Activated naive CD4-positive, alpha-beta T cell treated with anti-CD3 and anti-CD28 coated beads, Interleukin-2, amount 50 U/mL, for 24 hours (primary cell): ENCODE results near the gene BANF2.

ENCODE experiments used
- H3K27ac Mint-ChIP-seq: one replicate; pipeline ENCODE4 v1.8.0; 2021; ENCODE audit warnings: mild to moderate bottlenecking, mixed read lengths
- H3K27me3 Mint-ChIP-seq: one replicate; pipeline ENCODE4 v1.8.0; 2021; ENCODE audit warnings: mixed read lengths
- H3K36me3 Mint-ChIP-seq: one replicate; pipeline ENCODE4 v1.8.0; 2021; ENCODE audit warnings: mixed read lengths
- H3K4me1 Mint-ChIP-seq: one replicate; pipeline ENCODE4 v1.8.0; 2021; ENCODE audit warnings: mixed read lengths
- H3K4me3 Mint-ChIP-seq: one replicate; pipeline ENCODE4 v1.8.0; 2021; ENCODE audit warnings: mild to moderate bottlenecking, mixed read lengths
- H3K9me3 Mint-ChIP-seq: one replicate; pipeline ENCODE4 v1.8.0; 2021; ENCODE audit warnings: mixed read lengths

The BANF2 gene

DNA sequence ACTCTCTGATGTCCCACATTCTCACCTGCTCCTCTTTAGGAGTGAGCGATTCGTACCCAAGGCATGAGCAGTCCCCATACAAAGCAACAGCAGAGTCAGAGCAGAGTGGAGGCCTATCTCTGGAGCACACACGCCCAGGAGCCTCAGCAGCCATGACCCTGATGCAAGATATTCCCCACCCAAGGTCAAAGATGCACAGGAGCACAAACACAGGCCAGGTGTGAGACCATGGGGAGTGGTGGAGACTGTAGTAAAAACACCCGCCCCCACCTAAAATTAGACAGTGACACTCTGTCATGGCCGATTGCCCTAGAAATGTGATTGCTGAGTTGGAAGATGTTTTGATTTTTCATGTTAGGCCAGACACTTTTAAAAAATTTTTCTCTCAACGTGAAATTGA is 39.1 kb upstream of the BANF2 start:
- H3K4me3 Mint-ChIP-seq: no peak overlapping the region
- no peaks in the 10 kb centered on the region for H3K9me3 Mint-ChIP-seq
- peak overlapping the region; percentile 76 for H3K27ac Mint-ChIP-seq
- peaks cover 15% of the 10 kb centered on the region for H3K36me3 Mint-ChIP-seq
- H3K27me3 Mint-ChIP-seq: no peaks in the 10 kb centered on the region
- H3K4me1 Mint-ChIP-seq: peaks cover 29% of the 10 kb centered on the region

DNA sequence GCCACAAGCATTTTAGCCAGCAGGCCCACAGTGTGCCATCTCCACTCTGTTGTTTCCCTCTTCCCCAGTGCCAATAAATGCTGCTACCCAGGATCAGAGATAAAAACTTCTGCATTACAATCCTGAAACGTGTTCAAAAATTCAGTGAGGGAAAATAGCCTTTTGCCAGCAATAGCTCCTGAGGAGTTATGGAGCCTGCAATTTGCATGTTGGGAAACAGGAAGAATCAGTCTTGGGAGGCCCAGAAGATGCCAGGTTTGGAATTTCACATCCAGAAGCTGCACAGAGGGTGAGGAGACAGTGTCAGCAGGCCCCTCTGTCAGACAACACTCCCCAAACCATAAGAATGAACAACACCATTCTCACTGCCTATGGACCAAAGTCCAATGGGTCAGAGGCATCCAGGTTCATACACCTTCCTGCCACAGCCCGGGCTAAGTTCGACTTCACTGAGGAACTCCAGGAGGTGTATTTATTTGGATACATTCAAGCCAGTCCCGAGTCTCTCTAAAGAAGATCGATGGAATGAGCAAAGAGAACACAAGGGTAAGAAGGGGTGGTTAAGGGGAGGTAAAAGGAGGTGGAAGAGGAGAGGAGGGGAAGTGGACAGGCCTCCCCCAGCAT is 38.5 kb upstream of the BANF2 start:
- H3K4me1 Mint-ChIP-seq: peaks cover 34% of the 10 kb centered on the region
- H3K27me3 Mint-ChIP-seq: no peaks in the 10 kb centered on the region

DNA sequence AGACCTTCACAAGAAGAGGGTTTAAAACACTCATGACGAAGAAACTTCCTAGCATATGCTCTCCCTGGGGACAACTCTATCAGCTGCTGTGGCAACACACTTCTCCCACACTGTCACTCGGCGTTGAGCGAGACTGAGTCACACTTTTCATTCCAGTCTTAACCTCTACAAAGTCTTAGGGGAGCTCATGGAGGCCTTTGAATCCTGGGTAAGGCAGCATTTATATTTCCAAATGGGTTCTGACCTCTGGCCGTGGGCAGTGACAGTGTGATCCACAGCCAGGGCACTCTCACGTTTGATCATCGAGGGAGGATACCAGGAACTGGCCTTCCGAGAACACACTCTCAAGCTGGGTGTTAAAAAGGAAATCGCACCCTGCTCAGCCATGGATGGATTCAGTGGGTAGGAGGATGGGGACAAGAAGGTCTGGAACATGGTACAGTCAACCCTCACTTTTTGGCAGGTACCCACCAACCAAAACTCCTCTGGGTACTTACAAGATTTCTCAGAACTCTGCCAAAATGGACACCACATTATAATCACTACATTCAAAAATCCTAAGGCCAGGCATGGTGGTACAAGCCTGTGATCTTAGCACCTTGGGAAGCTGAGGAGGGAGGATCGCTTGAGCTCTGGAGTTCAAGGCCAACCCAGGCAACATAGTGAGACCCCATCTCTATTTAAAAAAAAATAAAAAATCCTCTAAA is 37.3 kb upstream of the BANF2 start:
- H3K27ac Mint-ChIP-seq: no peak overlapping the region
- H3K4me1 Mint-ChIP-seq: peaks cover 36% of the 10 kb centered on the region
- no peaks in the 10 kb centered on the region for H3K9me3 Mint-ChIP-seq
- H3K27me3 Mint-ChIP-seq: no peaks in the 10 kb centered on the region
- peaks cover 13% of the 10 kb centered on the region for H3K36me3 Mint-ChIP-seq
- no peak overlapping the region for H3K4me3 Mint-ChIP-seq

More for the DNA sequence above, 38.5 kb upstream of the BANF2 start:
- Mint-ChIP-seq H3K27ac (no peak overlapping the region), H3K4me3 (no peak overlapping the region), H3K36me3 (peaks cover 15% of the 10 kb centered on the region), H3K9me3 (no peaks in the 10 kb centered on the region)

DNA sequence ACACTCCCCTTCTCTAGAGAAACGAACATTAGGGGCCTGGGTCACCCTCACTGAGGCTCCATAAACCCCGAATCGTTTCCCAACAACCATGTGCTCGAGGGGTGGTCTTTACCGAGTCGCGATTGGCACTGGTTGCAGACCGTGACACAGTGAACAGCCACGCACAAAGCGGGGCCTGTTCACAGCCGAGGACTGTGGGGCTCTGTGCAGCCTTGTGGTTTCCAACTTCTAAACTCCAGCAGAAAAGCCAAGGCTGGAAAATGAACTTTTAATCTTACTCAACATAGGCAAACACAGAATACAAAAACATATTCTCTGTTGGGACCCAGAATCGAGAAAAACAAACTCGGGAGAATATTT is 36.7 kb upstream of the BANF2 start:
- Mint-ChIP-seq H3K36me3 (peaks cover 12% of the 10 kb centered on the region), H3K9me3 (no peaks in the 10 kb centered on the region), H3K4me1 (peaks cover 35% of the 10 kb centered on the region), H3K27ac (no peak overlapping the region), H3K4me3 (no peak overlapping the region), H3K27me3 (no peaks in the 10 kb centered on the region)

DNA sequence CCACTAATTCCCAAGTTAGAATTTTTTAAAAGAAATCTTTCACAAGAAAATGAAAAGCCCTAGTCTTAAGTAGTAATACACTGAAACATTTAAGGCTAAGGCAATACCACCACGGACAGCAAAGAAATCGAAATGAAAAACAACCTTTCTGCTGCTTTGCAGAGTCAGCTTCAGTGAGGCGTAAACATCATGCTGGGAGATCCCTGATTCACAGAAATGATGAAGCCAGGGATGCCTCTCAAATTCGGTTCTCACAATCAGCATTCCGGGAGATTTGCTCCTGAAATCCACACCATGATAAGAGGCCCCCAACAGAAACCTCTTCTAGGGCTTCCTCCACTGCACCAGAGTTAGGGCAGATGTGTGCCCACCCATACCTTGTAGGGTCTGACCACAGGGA is 36.3 kb upstream of the BANF2 start:
- Mint-ChIP-seq H3K4me3 (no peak overlapping the region), H3K36me3 (peaks cover 9% of the 10 kb centered on the region), H3K27me3 (no peaks in the 10 kb centered on the region), H3K27ac (no peak overlapping the region), H3K4me1 (peaks cover 35% of the 10 kb centered on the region), H3K9me3 (no peaks in the 10 kb centered on the region)

DNA sequence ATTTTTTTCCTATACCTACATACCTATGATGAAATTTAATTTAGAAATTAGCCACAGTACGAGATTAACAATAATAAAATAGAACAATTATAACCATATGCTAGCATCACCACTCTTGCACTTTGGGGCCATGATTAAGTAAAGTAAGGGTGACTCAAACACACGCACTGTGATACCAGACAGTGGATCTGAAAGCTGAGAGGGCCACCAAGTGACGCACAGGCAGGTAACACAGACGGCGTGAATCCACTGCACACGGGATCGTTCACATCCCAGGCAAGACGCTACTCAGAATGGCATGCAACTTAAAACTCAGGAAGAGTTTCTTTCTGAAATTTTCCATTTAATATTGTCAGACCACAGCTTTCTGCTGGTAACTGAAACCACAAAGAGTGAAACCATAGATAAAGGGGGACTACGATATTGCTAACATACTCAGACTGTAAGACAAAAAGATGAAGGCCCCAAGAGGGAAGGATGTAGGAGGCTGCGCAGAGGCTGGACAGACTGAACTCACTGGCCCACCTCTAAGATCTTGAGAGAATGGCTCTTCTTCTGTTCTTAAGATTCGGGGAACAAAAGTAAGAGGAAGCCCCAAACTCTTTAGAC is 35.6 kb upstream of the BANF2 start:
- H3K4me1 Mint-ChIP-seq: peaks cover 35% of the 10 kb centered on the region
- no peak overlapping the region for H3K27ac Mint-ChIP-seq
- H3K4me3 Mint-ChIP-seq: no peak overlapping the region

DNA sequence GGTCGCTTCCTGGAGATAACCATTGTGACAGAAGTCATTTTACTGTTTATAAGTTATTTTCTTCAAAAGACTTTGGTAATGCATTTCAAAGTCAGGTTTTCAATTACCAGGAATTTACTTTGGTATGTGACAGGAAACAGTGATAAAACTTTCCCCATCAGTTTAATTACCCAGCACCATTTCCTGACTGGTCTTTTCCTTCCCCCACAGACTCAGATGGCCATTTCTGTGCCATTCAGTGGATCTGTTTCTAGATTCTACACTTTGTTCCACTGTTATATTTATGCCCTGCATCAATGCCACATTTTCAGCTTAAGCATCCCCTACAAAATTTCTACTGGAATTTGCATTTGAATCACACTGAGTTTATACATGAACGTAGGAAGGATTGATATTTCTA is 34.0 kb upstream of the BANF2 start:
- H3K36me3 Mint-ChIP-seq: peaks cover 2% of the 10 kb centered on the region
- no peaks in the 10 kb centered on the region for H3K27me3 Mint-ChIP-seq
- H3K9me3 Mint-ChIP-seq: no peaks in the 10 kb centered on the region
- H3K4me1 Mint-ChIP-seq: peaks cover 35% of the 10 kb centered on the region
- H3K4me3 Mint-ChIP-seq: no peak overlapping the region
- no peak overlapping the region for H3K27ac Mint-ChIP-seq

More for the DNA sequence above, 35.6 kb upstream of the BANF2 start:
- H3K27me3 Mint-ChIP-seq: no peaks in the 10 kb centered on the region
- no peaks in the 10 kb centered on the region for H3K9me3 Mint-ChIP-seq
- H3K36me3 Mint-ChIP-seq: peaks cover 5% of the 10 kb centered on the region

DNA sequence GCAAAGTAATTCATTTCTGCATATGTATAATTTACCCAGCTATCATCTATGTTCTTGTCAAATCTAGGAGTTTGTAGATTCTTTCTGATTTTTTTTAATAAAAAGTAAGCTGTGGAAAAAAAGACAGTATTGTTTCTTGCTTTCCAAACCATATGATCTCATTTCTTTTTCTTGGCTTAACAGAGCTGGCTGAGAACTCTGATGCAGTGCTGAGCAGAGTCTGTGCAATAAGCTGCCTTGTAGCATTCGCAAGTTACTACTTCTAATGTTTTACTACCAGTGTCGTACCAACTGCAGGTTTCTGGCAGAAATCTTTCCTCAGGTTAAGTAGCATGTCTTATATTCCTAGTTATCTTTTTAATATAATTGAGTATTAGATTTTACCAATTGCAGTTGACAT is 33.3 kb upstream of the BANF2 start:
- H3K4me1 Mint-ChIP-seq: peaks cover 35% of the 10 kb centered on the region
- no peaks in the 10 kb centered on the region for H3K27me3 Mint-ChIP-seq
- no peaks in the 10 kb centered on the region for H3K9me3 Mint-ChIP-seq
- peaks cover 2% of the 10 kb centered on the region for H3K36me3 Mint-ChIP-seq
- H3K4me3 Mint-ChIP-seq: no peak overlapping the region
- no peak overlapping the region for H3K27ac Mint-ChIP-seq

DNA sequence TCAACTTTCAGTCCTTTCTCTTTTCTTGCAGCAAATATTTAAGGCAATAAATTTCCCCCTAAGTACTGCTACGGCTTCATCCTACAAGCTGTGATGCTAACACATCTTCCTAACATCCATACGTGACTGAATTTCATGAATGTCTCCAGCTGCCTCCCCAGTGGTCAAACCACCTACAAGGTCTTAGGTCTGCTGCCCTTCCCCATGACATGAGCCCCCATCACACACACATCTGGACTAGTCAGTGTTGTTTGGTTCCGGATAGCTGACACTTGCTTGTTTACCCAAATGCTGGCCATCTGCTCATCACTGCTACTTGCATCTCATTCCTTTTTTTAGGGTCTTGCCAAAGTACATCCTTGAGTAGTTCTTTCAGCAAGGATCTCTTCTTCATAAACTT is 32.3 kb upstream of the BANF2 start:
- no peak overlapping the region for H3K27ac Mint-ChIP-seq
- no peak overlapping the region for H3K4me3 Mint-ChIP-seq
- H3K36me3 Mint-ChIP-seq: peaks cover 2% of the 10 kb centered on the region
- no peaks in the 10 kb centered on the region for H3K9me3 Mint-ChIP-seq
- no peaks in the 10 kb centered on the region for H3K27me3 Mint-ChIP-seq
- peaks cover 31% of the 10 kb centered on the region for H3K4me1 Mint-ChIP-seq

DNA sequence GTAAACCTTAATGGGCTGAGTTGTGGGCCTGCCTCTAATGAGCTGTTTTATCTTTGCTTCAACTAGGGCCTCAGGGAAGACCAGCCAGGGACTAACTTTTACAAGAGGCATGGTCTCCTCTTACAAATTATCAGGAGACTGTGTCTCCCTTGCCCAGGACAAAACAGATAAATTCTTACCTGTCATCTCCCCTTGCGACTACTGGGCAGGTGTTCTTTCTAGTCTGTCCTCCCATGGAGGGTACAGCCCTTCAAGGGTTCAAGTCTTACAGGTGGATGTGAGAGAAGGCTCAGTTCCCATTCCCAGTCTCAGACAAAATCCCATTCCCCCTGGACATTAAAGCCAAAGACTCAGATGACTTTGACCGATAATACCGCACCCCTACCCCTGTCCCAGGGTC is 31.3 kb upstream of the BANF2 start:
- Mint-ChIP-seq H3K27ac (no peak overlapping the region), H3K4me1 (peaks cover 30% of the 10 kb centered on the region), H3K27me3 (no peaks in the 10 kb centered on the region), H3K9me3 (no peaks in the 10 kb centered on the region), H3K36me3 (peaks cover 2% of the 10 kb centered on the region), H3K4me3 (no peak overlapping the region)

DNA sequence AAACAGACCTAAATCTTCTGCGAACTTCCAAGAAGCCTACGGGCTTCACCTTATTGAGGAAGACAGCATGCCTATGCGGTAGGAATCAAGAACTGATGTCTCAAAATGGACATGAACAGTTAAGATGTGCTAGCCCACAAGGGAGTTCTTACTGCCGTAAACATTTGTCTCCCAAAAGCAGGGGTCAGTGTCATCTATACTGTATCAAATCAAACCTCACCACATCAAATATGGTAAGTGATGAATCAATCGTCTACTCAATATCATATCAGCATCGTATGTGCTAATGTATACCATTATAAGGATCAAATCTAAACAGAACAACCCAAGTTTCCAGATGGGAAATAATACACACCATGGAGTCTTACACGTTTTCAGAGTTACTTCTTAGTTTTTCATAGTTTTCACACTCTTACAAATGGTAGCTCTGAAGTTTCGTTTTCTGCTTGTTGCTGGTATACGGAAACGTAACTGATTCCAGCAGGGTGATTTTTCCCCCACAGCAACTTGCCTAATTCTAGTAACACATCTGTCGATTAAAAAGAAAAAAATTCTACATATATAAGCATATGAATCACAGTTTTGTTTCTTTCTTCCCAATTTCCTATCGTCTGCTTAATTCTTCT is 30.3 kb upstream of the BANF2 start:
- Mint-ChIP-seq H3K9me3 (no peaks in the 10 kb centered on the region), H3K27me3 (no peaks in the 10 kb centered on the region), H3K36me3 (peaks cover 2% of the 10 kb centered on the region), H3K4me1 (peaks cover 21% of the 10 kb centered on the region), H3K4me3 (no peak overlapping the region), H3K27ac (no peak overlapping the region)

DNA sequence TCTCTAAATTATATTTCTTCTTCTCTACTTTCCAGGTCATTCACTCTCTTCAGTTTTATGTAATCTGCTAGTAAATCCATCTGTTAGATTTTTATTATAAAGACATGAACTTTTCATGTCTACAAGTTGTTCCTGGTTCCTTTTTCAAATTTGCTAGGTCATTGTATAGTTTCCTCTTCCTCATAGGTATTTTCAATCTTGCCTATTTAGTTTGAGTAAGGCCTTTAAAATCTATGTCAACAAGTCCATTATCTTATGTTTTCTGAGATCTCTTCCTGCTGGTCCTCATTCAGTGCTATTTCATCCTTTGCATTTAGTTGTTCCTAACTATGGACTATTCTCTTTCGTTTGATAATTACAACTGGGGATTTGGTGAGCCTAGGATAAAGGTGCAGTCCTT is 28.8 kb upstream of the BANF2 start:
- Mint-ChIP-seq H3K27me3 (no peaks in the 10 kb centered on the region), H3K4me1 (peaks cover 7% of the 10 kb centered on the region), H3K36me3 (peaks cover 2% of the 10 kb centered on the region), H3K27ac (no peak overlapping the region), H3K4me3 (no peak overlapping the region), H3K9me3 (no peaks in the 10 kb centered on the region)

DNA sequence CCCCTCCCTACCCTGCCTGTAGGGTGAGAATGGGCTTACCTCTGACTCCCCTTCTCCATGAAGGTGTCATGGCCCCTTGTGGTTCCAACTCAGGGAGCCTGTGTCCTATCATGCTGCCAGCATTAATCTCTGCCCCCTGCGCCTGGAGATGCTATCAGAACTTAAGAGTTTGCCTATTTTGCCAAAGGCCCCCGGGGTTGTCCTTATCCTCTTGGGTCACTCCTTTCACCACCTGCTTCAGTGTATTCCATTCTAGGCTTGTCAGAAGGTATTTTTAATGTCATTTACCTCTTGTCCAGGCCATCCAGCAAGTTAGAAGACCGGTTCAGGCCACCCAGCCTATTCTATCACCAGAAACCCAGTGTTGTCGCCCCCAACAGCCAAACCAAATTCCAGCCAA is 28.2 kb upstream of the BANF2 start:
- Mint-ChIP-seq H3K36me3 (peaks cover 2% of the 10 kb centered on the region), H3K4me3 (no peak overlapping the region), H3K27me3 (no peaks in the 10 kb centered on the region), H3K4me1 (peaks cover 1% of the 10 kb centered on the region), H3K9me3 (no peaks in the 10 kb centered on the region), H3K27ac (no peak overlapping the region)

DNA sequence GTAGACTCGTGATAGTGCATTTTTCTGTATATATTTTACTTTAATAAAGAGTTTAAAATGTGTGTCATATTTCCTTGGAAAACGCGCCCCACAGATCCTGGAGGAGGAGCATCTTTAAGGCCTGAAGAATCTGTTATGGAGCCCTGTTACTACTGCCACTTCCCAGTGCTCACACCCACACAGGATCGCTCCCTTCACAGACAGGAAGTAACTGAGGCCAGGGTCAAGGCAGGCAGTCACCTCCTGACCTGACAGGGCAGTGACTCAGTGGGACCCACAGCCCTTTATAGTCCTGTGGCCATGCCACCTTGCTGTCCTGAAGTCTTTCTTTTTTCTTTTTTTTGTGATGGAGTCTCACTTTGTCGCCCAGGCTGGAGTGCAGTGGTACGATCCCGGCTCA is 26.7 kb upstream of the BANF2 start:
- H3K27me3 Mint-ChIP-seq: no peaks in the 10 kb centered on the region
- no peaks in the 10 kb centered on the region for H3K4me1 Mint-ChIP-seq
- no peak overlapping the region for H3K27ac Mint-ChIP-seq
- H3K9me3 Mint-ChIP-seq: no peaks in the 10 kb centered on the region
- peaks cover 2% of the 10 kb centered on the region for H3K36me3 Mint-ChIP-seq
- H3K4me3 Mint-ChIP-seq: no peak overlapping the region

DNA sequence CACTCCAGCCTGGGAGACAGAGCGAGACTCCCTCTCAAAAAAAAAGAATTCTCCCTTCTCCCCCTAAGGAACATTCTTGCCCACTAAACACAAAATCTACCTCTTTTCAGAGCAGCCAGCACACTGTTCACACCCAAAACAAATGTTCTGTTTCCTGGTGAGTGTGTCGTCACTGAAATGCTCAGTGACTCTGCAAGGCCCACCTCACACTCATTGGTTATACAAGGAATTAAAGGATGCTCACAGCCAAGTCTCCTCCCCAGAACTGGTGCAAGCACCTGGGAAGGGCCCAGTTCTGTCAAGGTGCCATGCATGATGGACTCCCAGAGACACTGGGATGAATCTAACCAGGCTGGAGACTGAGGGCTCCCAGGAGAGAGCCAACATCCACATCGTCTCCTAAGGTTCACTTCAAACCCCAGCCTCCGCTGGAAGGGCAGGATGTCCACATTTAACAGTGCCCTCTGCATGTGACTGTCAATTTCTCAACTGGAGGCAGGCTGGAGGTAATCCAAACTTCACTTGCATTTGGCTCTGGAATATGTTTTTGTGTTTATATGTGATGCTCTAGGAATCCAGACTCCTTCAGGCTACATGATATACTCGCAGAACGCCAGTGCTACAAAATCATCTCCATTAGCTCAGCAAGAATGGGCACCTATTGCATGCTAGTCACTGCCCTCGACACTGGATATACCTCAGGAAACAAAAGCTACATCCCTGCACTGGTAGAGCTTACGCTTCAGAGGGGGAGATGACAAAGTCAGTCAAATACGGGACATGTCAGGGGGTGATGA is 24.8 kb upstream of the BANF2 start:
- no peaks in the 10 kb centered on the region for H3K9me3 Mint-ChIP-seq
- H3K4me1 Mint-ChIP-seq: peaks cover 6% of the 10 kb centered on the region
- no peak overlapping the region for H3K4me3 Mint-ChIP-seq
- H3K27me3 Mint-ChIP-seq: no peaks in the 10 kb centered on the region
- H3K36me3 Mint-ChIP-seq: peaks cover 2% of the 10 kb centered on the region
- H3K27ac Mint-ChIP-seq: no peak overlapping the region
